ENCODE measurements around the gene NDUFA11. TPM values are rescaled to one million over a fixed set of nuclear protein-coding genes. Genes with fewer than 3 reads are reported as not detected.

NDUFA11 gene
- total RNA-seq, 2 experiments from 2014 or later, result 280 to 293 TPM

- Histone ChIP-seq H3K79me2 (ENCODE audit: insufficient read depth, low read depth, low read length) (peaks cover 93% of the 10 kb centered on the region), H3K27ac (ENCODE audit: low read depth, low read length, poor library complexity, severe bottlenecking) (peak overlapping the region; percentile 96), H3K4me1 (ENCODE audit: insufficient read depth, low read length, poor library complexity, severe bottlenecking) (peaks cover 95% of the 10 kb centered on the region), H3K9me2 (ENCODE audit: insufficient read depth, low read length) (no peaks in the 10 kb centered on the region), H2AFZ (ENCODE audit: low read length) (no peak overlapping the region), H3K4me2 (ENCODE audit: low read length) (peak overlapping the region; percentile 80), H3K36me3 (ENCODE audit: insufficient read depth, low read length) (peaks cover 39% of the 10 kb centered on the region; the same call in 1 of the 2 replicates), H3K9me3 (ENCODE audit: low read length) (no peaks in the 10 kb centered on the region), H4K20me1 (ENCODE audit: insufficient read depth, low read length) (no peaks in the 10 kb centered on the region; the same call in 1 of the 2 replicates), H3K4me3 (ENCODE audit: low read depth, low read length, poor library complexity, severe bottlenecking) (peak overlapping the region; percentile 58)
- TF ChIP-seq, protein P1, sequence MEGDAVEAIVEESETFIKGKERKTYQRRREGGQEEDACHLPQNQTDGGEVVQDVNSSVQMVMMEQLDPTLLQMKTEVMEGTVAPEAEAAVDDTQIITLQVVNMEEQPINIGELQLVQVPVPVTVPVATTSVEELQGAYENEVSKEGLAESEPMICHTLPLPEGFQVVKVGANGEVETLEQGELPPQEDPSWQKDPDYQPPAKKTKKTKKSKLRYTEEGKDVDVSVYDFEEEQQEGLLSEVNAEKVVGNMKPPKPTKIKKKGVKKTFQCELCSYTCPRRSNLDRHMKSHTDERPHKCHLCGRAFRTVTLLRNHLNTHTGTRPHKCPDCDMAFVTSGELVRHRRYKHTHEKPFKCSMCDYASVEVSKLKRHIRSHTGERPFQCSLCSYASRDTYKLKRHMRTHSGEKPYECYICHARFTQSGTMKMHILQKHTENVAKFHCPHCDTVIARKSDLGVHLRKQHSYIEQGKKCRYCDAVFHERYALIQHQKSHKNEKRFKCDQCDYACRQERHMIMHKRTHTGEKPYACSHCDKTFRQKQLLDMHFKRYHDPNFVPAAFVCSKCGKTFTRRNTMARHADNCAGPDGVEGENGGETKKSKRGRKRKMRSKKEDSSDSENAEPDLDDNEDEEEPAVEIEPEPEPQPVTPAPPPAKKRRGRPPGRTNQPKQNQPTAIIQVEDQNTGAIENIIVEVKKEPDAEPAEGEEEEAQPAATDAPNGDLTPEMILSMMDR (conservative IDR thresholded peaks at IDR 0.05; ENCODE audit: low read length), result no peak
- no peak for TF ChIP-seq EZH2phosphoT487 (IDR thresholded peaks at IDR 0.05; ENCODE audit: borderline replicate concordance, low read depth, low read length)
- ChIA-PET POLR2A (interaction anchor here (0.6 to 1.8 kb wide), 6 partner anchors 14 to 483 kb away, joined by 3 to 7 read pairs (median 4); no protein-coding TSS in a partner anchor), CTCF (ENCODE audit: unreplicated experiment) (interaction anchor here (0.7 to 1.2 kb wide), 3 partner anchors 61 to 263 kb away, joined by 3 to 4 read pairs (median 3); no protein-coding TSS in a partner anchor)
- no peak for DNase-seq (ENCODE audit: low spot score)
- intact Hi-C loops (cut with micrococcal nuclease; ENCODE audit: unreplicated experiment), result loop anchor here (5.0 kb wide), 1 partner anchor 50 kb away; the partner anchor contains the start of genes NDUFA11 and VMAC
- BruUV-seq (replicated peaks), result no TSS peak
Observed at GRCh38 chr19:5952193-5953029, 48.8 kb upstream of the NDUFA11 start.

GRCh38 chr19:5951338-5951861 is 47.8 kb upstream of the NDUFA11 start:
- no peak for TF ChIP-seq EZH2phosphoT487 (IDR thresholded peaks at IDR 0.05; ENCODE audit: borderline replicate concordance, low read depth, low read length)
- TF ChIP-seq, protein P1 (conservative IDR thresholded peaks at IDR 0.05; ENCODE audit: low read length), result no peak
- peak overlapping the region; percentile 58 for H3K4me3 ChIP-seq (ENCODE audit: low read depth, low read length, poor library complexity, severe bottlenecking)
- peak overlapping the region; percentile 80 for H3K4me2 ChIP-seq (ENCODE audit: low read length)
- BruUV-seq (replicated peaks), result no TSS peak
- no peak overlapping the region for H2AFZ ChIP-seq (ENCODE audit: low read length)
- intact Hi-C loops (cut with micrococcal nuclease; ENCODE audit: unreplicated experiment), result loop anchor here (2.0 to 5.0 kb wide), 2 partner anchors 27 to 49 kb away; partner anchors contain the start of genes NDUFA11, RANBP3 and VMAC
- no peaks in the 10 kb centered on the region for H3K9me3 ChIP-seq (ENCODE audit: low read length)
- peaks cover 94% of the 10 kb centered on the region for H3K79me2 ChIP-seq (ENCODE audit: insufficient read depth, low read depth, low read length)
- no peaks in the 10 kb centered on the region for H3K9me2 ChIP-seq (ENCODE audit: insufficient read depth, low read length)
- H3K36me3 ChIP-seq (ENCODE audit: insufficient read depth, low read length), result peaks cover 36% of the 10 kb centered on the region; the same call in 1 of the 2 replicates
- peaks cover 92% of the 10 kb centered on the region for H3K4me1 ChIP-seq (ENCODE audit: insufficient read depth, low read length, poor library complexity, severe bottlenecking)
- CTCF ChIA-PET (ENCODE audit: unreplicated experiment), result interaction anchor here (0.7 to 1.2 kb wide), 3 partner anchors 62 to 246 kb away, joined by 3 read pairs; no protein-coding TSS in a partner anchor
- POLR2A ChIA-PET, result interaction anchor here (0.6 to 1.8 kb wide), 6 partner anchors 9 to 314 kb away, joined by 3 to 9 read pairs (median 6); no protein-coding TSS in a partner anchor
- peak overlapping the region; percentile 96 for H3K27ac ChIP-seq (ENCODE audit: low read depth, low read length, poor library complexity, severe bottlenecking)
- DNase-seq (ENCODE audit: low spot score), result peak; percentile 81
- H4K20me1 ChIP-seq (ENCODE audit: insufficient read depth, low read length), result no peaks in the 10 kb centered on the region

All from OCI-LY7 (cell line).